OCI-LY1 (cell line): ENCODE measurements around the gene MACF1.

ENCODE experiments used
- H2AFZ ChIP-seq: fragments of 200-600 bp; sonication (generic), shearing (Covaris generic); 2 replicates; pipeline ENCODE4 v1.6.0; 2014; ENCODE audit warnings: antibody characterized with exemption, mild to moderate bottlenecking, low read length
- H3F3A ChIP-seq: fragments of 200-600 bp; sonication (generic), shearing (Covaris generic); 2 replicates; pipeline ENCODE4 v1.6.0; 2014; ENCODE audit warnings: mild to moderate bottlenecking, antibody characterized with exemption, low read length, moderate library complexity; ENCODE audit not compliant: insufficient read depth
- H3K27ac ChIP-seq: fragments of 200-600 bp; sonication (generic); 2 replicates; pipeline ENCODE4 v1.5.1; 2014; ENCODE audit warnings: low read length, mixed run types, mild to moderate bottlenecking, low read depth; ENCODE audit not compliant: poor library complexity, severe bottlenecking
- H3K27me3 ChIP-seq: fragments of 200-600 bp; sonication (generic); 2 replicates; pipeline ENCODE4 v1.6.0; 2014; ENCODE audit warnings: antibody characterized with exemption, mild to moderate bottlenecking, low read length, moderate library complexity; ENCODE audit not compliant: insufficient read depth
- H3K36me3 ChIP-seq: fragments of 200-600 bp; sonication (generic); 2 replicates; pipeline ENCODE4 v1.6.1; 2014; ENCODE audit warnings: mild to moderate bottlenecking, antibody characterized with exemption, low read length, moderate library complexity, mixed read lengths; ENCODE audit not compliant: insufficient read depth
- H3K4me1 ChIP-seq: fragments of 200-600 bp; sonication (generic); 2 replicates; pipeline ENCODE4 v1.5.1; 2014; ENCODE audit warnings: mild to moderate bottlenecking, low read length, moderate library complexity; ENCODE audit not compliant: insufficient read depth, severe bottlenecking
- H3K4me2 ChIP-seq: fragments of 200-600 bp; sonication (generic), shearing (Covaris generic); 2 replicates; pipeline ENCODE4 v1.6.1; 2014; ENCODE audit warnings: low read length
- H3K4me3 ChIP-seq: fragments of 200-600 bp; sonication (generic); 2 replicates; pipeline ENCODE4 v1.5.1; 2014; ENCODE audit warnings: low read length, low read depth, mild to moderate bottlenecking, mixed read lengths; ENCODE audit not compliant: poor library complexity, severe bottlenecking
- H3K79me2 ChIP-seq: fragments of 200-600 bp; shearing (Covaris generic); 2 replicates; pipeline ENCODE4 v1.6.1; 2016; ENCODE audit warnings: mixed run types, low read length, mixed read lengths; ENCODE audit not compliant: insufficient read depth
- H3K9ac ChIP-seq: fragments of 200-600 bp; sonication (generic), shearing (Covaris generic); 2 replicates; pipeline ENCODE4 v1.6.1; 2014; ENCODE audit warnings: mild to moderate bottlenecking, low read length, mixed read lengths
- H3K9me2 ChIP-seq: fragments of 200-600 bp; sonication (generic), shearing (Covaris generic); 2 replicates; pipeline ENCODE4 v1.6.1; 2014; ENCODE audit warnings: low read depth, mild to moderate bottlenecking, low read length, mixed read lengths
- H3K9me3 ChIP-seq: fragments of 200-600 bp; shearing (Covaris generic); 2 replicates; pipeline ENCODE4 v1.6.1; 2014; ENCODE audit warnings: low read length, mixed read lengths
- H4K20me1 ChIP-seq: fragments of 200-600 bp; sonication (generic), shearing (Covaris generic); 2 replicates; pipeline ENCODE4 v1.6.0; 2016; ENCODE audit warnings: mild to moderate bottlenecking, low read length; ENCODE audit not compliant: insufficient read depth
- CTCF ChIP-seq: fragments of 200-600 bp; sonication (generic), shearing (Covaris generic); IDR thresholded peaks from 2 replicates; pipeline ENCODE4 v1.5.1; 2017; ENCODE audit warnings: mild to moderate bottlenecking, antibody characterized with exemption, low read length, moderate library complexity, mixed read lengths
- EZH2 ChIP-seq: fragments of 200-600 bp; sonication (generic), shearing (Covaris generic); IDR thresholded peaks from 2 replicates; pipeline ENCODE4 v1.8.0; 2017; ENCODE audit warnings: borderline replicate concordance, mixed run types, mild to moderate bottlenecking, antibody characterized with exemption, low read length, moderate library complexity, mixed read lengths

The MACF1 gene

GRCh38 chr1:39236971-39237370 lies 32.5 kb downstream of the MACF1 start:
- no peaks in the 10 kb centered on the region for H3F3A ChIP-seq
- H3K4me1 ChIP-seq: no peaks in the 10 kb centered on the region
- H3K27ac ChIP-seq: no peak overlapping the region
- H3K4me2 ChIP-seq: no peak overlapping the region
- TF ChIP-seq EZH2: no peak
- TF ChIP-seq CTCF: no peak
- H3K27me3 ChIP-seq: no peaks in the 10 kb centered on the region
- peaks cover 37% of the 10 kb centered on the region for H3K36me3 ChIP-seq
- H3K9me3 ChIP-seq: no peaks in the 10 kb centered on the region
- H3K79me2 ChIP-seq: no peaks in the 10 kb centered on the region
- H3K9me2 ChIP-seq: no peaks in the 10 kb centered on the region
- H2AFZ ChIP-seq: no peak overlapping the region
- H3K4me3 ChIP-seq: no peak overlapping the region
- H4K20me1 ChIP-seq: no peaks in the 10 kb centered on the region
- no peak overlapping the region for H3K9ac ChIP-seq

- Histone ChIP-seq H3K27me3 (no peaks in the 10 kb centered on the region), H4K20me1 (no peaks in the 10 kb centered on the region), H3K9me3 (no peaks in the 10 kb centered on the region), H2AFZ (no peak overlapping the region), H3K36me3 (peaks cover 29% of the 10 kb centered on the region), H3K4me2 (no peak overlapping the region), H3K4me1 (no peaks in the 10 kb centered on the region), H3K27ac (no peak overlapping the region), H3K4me3 (no peak overlapping the region), H3K9ac (no peak overlapping the region), H3K9me2 (no peaks in the 10 kb centered on the region), H3F3A (no peaks in the 10 kb centered on the region), H3K79me2 (no peaks in the 10 kb centered on the region)
- no peak for TF ChIP-seq EZH2
These were observed 34.0 kb downstream of the MACF1 start for GRCh38 chr1:39238476-39238875.

DNA sequence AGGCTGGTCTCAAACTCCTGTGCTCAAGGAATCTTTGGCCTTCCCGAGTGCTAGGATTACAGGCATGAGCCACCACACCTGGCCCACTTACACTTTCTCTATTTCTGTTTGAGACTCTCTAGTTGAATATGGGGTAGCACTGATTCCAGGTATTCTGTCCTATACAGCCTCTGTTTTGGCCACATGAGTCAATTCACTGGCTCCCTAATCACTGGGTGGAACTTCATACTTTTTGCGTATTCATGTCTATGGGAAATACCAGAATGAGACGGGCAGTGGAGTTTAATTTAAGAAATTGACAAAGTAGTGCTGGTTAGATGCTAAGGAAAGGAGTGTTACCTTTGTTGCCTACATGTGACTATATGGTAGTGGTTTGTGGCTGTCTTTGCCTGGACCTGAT lies 35.5 kb downstream of the MACF1 start:
- no peaks in the 10 kb centered on the region for H3K9me2 ChIP-seq

More for the DNA sequence above, 35.5 kb downstream of the MACF1 start:
- H3K36me3 ChIP-seq: peaks cover 30% of the 10 kb centered on the region
- H3K4me2 ChIP-seq: no peak overlapping the region
- H3F3A ChIP-seq: no peaks in the 10 kb centered on the region
- H4K20me1 ChIP-seq: no peaks in the 10 kb centered on the region
- H3K9me3 ChIP-seq: no peaks in the 10 kb centered on the region
- H3K27me3 ChIP-seq: no peaks in the 10 kb centered on the region
- no peak overlapping the region for H3K27ac ChIP-seq
- H2AFZ ChIP-seq: no peak overlapping the region
- H3K4me1 ChIP-seq: no peaks in the 10 kb centered on the region
- H3K79me2 ChIP-seq: no peaks in the 10 kb centered on the region
- no peak overlapping the region for H3K4me3 ChIP-seq
- no peak overlapping the region for H3K9ac ChIP-seq
- no peak for TF ChIP-seq EZH2
- no peak for TF ChIP-seq CTCF
